DMS 273 (cell line): ENCODE measurements around the gene CEP290.
A peak's percentile ranks its signal among the peaks of the same experiment; 100 is the strongest.
"Not testable (repeated sequence)": the region's sequence is repeated elsewhere in the genome, so short reads cannot be mapped to it uniquely, and the experiment has no call there.

Source experiments
- DNase-seq: peaks from one replicate; lab custom pipeline; 2025; ENCODE audit not compliant: unreplicated experiment; lab: John Stamatoyannopoulos, UW

The CEP290 gene

DNA sequence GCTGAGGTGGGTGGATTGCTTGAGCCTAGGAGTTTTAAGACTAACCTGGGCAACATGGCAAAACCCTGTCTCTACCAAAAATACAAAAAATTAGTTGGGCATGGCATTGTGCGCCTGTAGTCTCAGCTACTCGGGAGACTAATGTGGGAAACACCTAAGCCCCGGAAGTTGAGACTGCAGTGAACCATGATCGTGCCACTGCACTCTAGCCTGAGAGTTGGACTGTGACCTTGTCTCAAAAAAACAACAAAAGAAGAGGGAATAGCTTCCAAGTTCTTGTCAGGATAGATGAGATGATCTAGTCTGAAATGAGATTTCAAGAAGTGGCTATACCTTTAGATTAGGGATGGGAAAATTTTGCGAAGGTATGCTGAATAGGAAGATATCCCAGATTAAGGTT, 97.9 kb downstream of the CEP290 start:
- no peak for DNase-seq

GRCh38 chr12:88037770-88038169, 104.1 kb downstream of the CEP290 start:
- DNase-seq = no peak

DNA sequence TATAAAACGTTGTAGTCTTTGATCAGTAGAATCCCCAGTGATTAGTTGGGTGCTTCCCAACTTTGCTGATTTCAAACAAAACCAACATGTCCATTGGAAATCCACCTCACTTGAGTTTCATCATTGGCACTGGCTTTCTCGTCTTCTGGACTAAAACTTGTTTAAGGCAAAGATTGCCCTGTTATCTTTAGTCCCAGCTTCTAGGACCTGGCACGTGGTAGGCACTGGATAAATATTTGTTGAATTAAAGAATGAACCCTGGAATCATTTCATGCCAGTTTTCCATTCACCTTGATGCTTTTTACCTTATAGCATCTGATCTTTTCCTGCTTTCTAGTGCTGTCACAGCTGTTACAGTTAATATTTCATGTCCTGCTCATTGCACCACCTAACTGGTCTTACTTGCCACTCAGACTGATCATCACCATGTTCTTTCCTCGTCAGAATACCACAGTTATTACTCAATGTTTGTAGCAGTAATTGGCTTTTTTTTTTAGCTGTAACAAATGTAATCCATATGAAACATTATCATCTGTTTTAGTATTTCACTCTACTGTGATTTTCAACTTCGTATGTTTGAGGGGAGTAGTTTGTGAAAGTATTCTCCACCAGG, 105.4 kb downstream of the CEP290 start:
- peak; percentile 19 for DNase-seq

DNA sequence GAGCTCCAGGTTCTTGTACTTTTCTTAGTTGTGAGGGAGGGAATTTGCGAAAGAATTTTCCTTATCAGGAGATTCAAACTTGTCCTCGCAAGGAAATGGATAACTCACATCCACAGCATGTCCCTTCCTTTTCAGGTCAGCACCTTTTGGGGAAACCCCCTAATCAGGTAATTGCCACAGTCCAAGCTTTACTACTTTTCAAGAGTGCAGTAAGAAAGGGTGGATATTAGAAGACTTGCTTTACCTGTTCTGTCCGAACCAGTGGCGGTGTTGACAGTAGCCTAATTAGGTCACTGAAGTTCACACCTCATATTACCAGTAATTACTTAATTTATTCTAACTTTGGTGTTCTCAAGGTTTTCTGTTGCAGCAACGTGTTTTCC, 106.0 kb downstream of the CEP290 start:
- peak; percentile 25 for DNase-seq

- DNase-seq = peak; percentile 94
Measured at GRCh38 chr12:88035271-88035906, 106.5 kb downstream of the CEP290 start.

DNA sequence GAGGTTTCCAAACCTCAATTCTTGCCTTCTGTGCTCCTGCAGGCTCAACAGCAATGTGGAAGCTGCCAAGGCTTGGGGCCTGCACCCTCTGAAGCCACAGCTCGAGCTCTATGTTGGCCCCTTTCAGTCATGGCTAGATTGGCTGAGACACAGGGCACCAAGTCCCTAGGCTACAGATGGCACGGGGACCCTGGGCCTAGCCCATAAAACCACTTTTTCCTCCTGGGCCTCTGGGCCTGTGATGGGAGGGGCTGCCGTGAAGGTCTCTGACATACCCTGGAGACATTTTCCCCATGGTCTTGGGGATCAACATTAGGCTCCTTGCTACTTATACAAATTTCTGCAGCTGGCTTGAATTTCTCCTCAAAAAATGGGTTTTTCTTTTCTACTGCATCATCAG, 110.7 kb downstream of the CEP290 start:
- not testable (repeated sequence) for DNase-seq

DNA sequence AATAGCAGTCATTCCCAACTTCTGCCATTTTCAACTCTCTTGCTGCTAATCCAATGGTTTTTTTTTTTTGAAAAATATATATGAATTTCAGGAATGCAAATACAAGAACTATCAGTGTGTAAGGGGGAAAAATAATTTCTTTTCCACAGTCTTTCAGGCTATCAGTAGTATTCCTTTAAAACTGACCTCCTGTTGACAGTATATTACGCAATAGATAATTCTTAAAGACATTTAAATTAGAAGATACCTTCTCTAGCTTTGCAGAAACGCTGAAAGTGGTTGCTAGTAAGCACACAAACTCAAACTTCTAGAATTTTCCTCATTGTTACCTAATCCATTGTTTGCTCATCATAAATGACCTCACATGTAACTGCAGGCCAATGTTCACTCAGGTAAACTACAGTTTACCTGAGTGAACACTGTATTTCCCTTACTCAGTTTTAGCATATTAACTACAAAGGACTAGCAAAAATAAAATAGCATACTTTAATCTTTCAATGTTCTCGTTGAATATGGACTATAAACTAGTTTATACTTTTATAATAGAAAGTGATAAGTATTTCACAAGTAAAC, 112.7 kb downstream of the CEP290 start, which contains the start of gene C12orf50:
Gene C12orf50, minus strand, starts transcription at position 309 of the 573 bp plus-strand sequence. CDS start 2,439 bp downstream, outside the sequence.
- no peak for DNase-seq

DNA sequence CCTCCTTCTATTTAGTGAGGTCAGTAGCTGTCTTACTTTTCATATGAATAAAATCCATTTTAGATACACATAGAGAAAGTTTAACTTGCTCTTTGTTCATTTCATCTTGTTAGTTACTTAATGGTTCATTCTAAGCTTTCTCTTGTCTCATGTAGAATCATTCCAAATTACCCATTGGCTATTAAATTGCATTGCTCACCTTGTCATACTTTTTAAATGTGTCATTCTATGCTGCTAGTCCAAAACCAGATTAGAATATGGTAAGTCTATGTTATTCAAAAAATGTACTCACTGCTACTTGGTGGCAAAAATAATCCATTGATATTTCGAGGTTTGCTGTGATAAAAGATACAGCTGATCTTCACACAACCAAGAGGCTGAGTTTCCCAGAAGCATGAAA, 115.7 kb downstream of the CEP290 start:
- no peak for DNase-seq

DNA sequence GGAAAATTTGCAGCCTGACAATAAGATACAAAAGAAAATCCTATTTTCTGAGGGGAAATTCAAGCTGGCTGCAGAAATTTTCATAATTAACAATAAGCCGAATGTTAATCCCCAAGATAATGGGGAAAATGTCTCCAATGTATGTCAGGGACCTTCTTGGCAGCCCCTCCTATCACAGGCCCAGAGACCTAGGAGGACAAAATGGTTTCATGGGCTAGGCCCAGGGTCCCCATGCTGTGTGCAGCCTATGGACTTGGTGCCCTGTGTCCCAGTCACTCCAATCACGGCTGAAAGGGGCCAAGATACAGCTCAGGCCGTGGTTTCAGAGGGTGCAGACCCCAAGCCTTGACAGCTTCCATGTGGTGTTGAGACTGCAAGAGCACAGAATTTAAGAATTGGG, 123.9 kb downstream of the CEP290 start:
- DNase-seq = no peak

DNA sequence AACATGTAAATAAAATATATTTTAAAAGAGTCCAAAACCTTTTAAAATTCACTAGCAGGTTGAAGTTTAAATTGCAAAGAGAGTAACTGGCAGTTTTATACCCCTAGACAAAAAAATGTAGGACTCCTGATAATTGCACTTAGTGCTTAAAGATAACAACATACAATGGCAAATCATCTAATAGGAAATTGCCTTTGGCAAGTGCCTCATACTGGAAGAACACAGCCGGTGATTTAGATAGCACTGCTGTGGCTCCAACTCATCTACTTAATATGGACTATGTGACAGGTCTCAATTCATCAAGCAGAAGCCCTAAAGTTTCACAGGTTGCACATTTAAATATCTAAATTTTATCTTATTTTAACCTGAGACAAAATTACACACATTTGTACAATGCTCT, 126.1 kb downstream of the CEP290 start:
- no peak for DNase-seq

DNA sequence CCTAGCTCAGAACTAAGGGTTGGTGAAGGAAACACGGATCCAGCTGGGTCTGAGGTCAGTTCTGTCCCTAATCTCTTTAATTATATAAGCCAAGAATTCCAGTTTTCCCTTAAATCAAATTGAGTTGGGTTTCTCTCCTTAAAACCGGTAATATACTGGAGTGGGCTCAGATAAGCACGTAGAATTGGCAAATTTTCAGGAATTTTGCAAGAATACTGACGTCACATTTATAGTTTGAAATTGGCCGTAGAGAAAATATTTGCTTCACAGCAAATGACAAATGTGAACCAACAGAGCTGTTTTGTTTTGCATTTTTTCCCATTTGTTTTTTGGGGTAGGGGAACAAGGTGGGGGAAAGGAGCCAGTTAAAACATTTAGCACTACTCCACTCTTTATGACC, 130.1 kb downstream of the CEP290 start:
- no peak for DNase-seq

- DNase-seq = no peak
Measured at GRCh38 chr12:88006351-88006750, 135.5 kb downstream of the CEP290 start.

GRCh38 chr12:88001327-88001726, 140.6 kb downstream of the CEP290 start:
- DNase-seq = no peak
